Gastroesophageal sphincter (tissue), 4 donors: ENCODE measurements around the gene PRG2. TPM values are rescaled to one million over a fixed set of nuclear protein-coding genes. Genes with fewer than 3 reads are reported as not detected.

Source experiments
- ATAC-seq: fragments of 150-250 bp; one replicate; pipeline ENCODE4 v1.9.1; 2016; ENCODE audit warnings: mild to moderate bottlenecking, moderate library complexity
- H3K27ac ChIP-seq, 4 donors: fragments of 200-600 bp; sonication (generic) in 3 of 4; 1 replicate in 3 of 4; 2 replicates in 1 of 4; pipeline ENCODE4 v1.5.1; 2016 to 2019
- H3K27me3 ChIP-seq: fragments of 200-600 bp; sonication (generic); one replicate; pipeline ENCODE4 v1.5.1; 2019
- H3K36me3 ChIP-seq, 2 donors: fragments of 200-600 bp; sonication (generic); one replicate each; pipeline ENCODE4 v1.5.1; 2019; ENCODE audit warnings: control low read depth in 1 of 2
- H3K4me1 ChIP-seq, 3 donors: fragments of 200-600 bp; sonication (generic); 1 replicate in 2 of 3; 2 replicates in 1 of 3; pipeline ENCODE4 v1.5.1; 2016 to 2019; ENCODE audit warnings: control low read depth in 2 of 3
- H3K4me3 ChIP-seq, 2 donors: fragments of 200-600 bp; sonication (generic); one replicate each; pipeline ENCODE4 v1.5.1; 2019; ENCODE audit warnings: mild to moderate bottlenecking in 1 of 2, moderate library complexity in 1 of 2
- H3K9me3 ChIP-seq, 3 donors: fragments of 200-600 bp; sonication (generic); one replicate each; pipeline ENCODE4 v1.5.1; 2017 to 2019; ENCODE audit warnings: control low read depth in 2 of 3
- EP300 ChIP-seq: sonication (generic); formaldehyde crosslinking; IDR thresholded peaks from one replicate; pipeline ENCODE4 v1.6.1; 2017; ENCODE audit warnings: antibody characterized with exemption, mild to moderate bottlenecking
- POLR2A ChIP-seq, 2 donors: fragments of 450-650 bp; IDR thresholded peaks; one replicate each; pipeline ENCODE4 v1.6.1; 2017; ENCODE audit warnings: antibody characterized with exemption in 2 of 2, mild to moderate bottlenecking in 2 of 2, moderate library complexity in 1 of 2
- POLR2AphosphoS5 ChIP-seq: sonication (generic); formaldehyde crosslinking; IDR thresholded peaks from one replicate; pipeline ENCODE4 v1.6.1; 2017; ENCODE audit warnings: antibody characterized with exemption
- WGBS, 2 donors: methylation state at CpG; one replicate each; pipeline ENCODE4 v1.1.5; 2018; ENCODE audit warnings: low coverage in 1 of 2; 5-methylcytosine and 5-hydroxymethylcytosine counted together
- total RNA-seq, 4 donors: library from RNA; depleted of rRNA; stranded (reverse); fragments of >200 nt; gene quantifications; one replicate each; pipeline ENCODE4 v1.1.0, GENCODE V29; 2016
- TF ChIP-seq, protein P1 (sequence below), 4 experiments: fragments of 200-600 bp in 2 of 4; fragments of 450-650 bp in 2 of 4; sonication (generic) in 1 of 4; IDR thresholded peaks; one replicate each; pipeline ENCODE4 v1.5.1; 2017 to 2019; ENCODE audit warnings: antibody characterized with exemption in 4 of 4, mild to moderate bottlenecking in 2 of 4, moderate library complexity in 2 of 4

Gene PRG2
- total RNA-seq, 4 donors from 2014 or later, result not detected

GRCh38 chr11:57408771-57409170 is 18.3 kb upstream of the PRG2 start:
- TF ChIP-seq POLR2A (IDR thresholded peaks at IDR 0.05) (no peak), EP300 (no peak), POLR2AphosphoS5 (no peak)
- TF ChIP-seq, protein P1, sequence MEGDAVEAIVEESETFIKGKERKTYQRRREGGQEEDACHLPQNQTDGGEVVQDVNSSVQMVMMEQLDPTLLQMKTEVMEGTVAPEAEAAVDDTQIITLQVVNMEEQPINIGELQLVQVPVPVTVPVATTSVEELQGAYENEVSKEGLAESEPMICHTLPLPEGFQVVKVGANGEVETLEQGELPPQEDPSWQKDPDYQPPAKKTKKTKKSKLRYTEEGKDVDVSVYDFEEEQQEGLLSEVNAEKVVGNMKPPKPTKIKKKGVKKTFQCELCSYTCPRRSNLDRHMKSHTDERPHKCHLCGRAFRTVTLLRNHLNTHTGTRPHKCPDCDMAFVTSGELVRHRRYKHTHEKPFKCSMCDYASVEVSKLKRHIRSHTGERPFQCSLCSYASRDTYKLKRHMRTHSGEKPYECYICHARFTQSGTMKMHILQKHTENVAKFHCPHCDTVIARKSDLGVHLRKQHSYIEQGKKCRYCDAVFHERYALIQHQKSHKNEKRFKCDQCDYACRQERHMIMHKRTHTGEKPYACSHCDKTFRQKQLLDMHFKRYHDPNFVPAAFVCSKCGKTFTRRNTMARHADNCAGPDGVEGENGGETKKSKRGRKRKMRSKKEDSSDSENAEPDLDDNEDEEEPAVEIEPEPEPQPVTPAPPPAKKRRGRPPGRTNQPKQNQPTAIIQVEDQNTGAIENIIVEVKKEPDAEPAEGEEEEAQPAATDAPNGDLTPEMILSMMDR (IDR thresholded peaks at IDR 0.05), result no peak
- Histone ChIP-seq H3K27me3 (no peaks in the 10 kb centered on the region), H3K4me1 (peaks cover 0 to 29% (median 10%) of the 10 kb centered on the region in 3 donors), H3K27ac (no peak overlapping the region), H3K4me3 (no peak overlapping the region), H3K36me3 (peaks cover 0 to 87% of the 10 kb centered on the region in 2 donors), H3K9me3 (no peaks in the 10 kb centered on the region)
- no peak for ATAC-seq
- 75% methylated on average over 2 of the region's 2 CpGs; no CpG with 5 or more reads in 1 of the 2 donors for WGBS, 2 donors

GRCh38 chr11:57407941-57408475 is 17.6 kb upstream of the PRG2 start:
- Histone ChIP-seq H3K27me3 (no peaks in the 10 kb centered on the region), H3K4me1 (peaks cover 0 to 25% (median 10%) of the 10 kb centered on the region in 3 donors), H3K36me3 (peaks cover 0 to 79% of the 10 kb centered on the region in 2 donors), H3K27ac (peak overlapping the region in 1 of 4 donors; percentile 10), H3K9me3 (no peaks in the 10 kb centered on the region), H3K4me3 (no peak overlapping the region)
- ATAC-seq, result no peak
- TF ChIP-seq POLR2AphosphoS5 (no peak), POLR2A (IDR thresholded peaks at IDR 0.05) (no peak), EP300 (no peak)
- TF ChIP-seq, protein P1 (IDR thresholded peaks at IDR 0.05), result no peak
- 88% methylated on average over 6 of the region's 8 CpGs; no CpG with 5 or more reads in 1 of the 2 donors for WGBS, 2 donors

GRCh38 chr11:57407010-57407920 is 16.8 kb upstream of the PRG2 start:
- peaks cover 0 to 24% (median 10%) of the 10 kb centered on the region in 3 donors for H3K4me1 ChIP-seq
- H3K27ac ChIP-seq, result peak overlapping the region in 3 of 4 donors; percentile 26 to 51 (median 31)
- H3K36me3 ChIP-seq, result peaks cover 0 to 72% of the 10 kb centered on the region in 2 donors
- TF ChIP-seq POLR2A (IDR thresholded peaks at IDR 0.05) (no peak), POLR2AphosphoS5 (no peak), EP300 (no peak)
- TF ChIP-seq, protein P1 (IDR thresholded peaks at IDR 0.05), result no peak
- no peak for ATAC-seq
- H3K9me3 ChIP-seq, result no peaks in the 10 kb centered on the region
- H3K27me3 ChIP-seq, result no peaks in the 10 kb centered on the region
- 71 to 72% methylated on average over 5 to 6 of the region's 9 CpGs for WGBS, 2 donors
- no peak overlapping the region for H3K4me3 ChIP-seq

DNA sequence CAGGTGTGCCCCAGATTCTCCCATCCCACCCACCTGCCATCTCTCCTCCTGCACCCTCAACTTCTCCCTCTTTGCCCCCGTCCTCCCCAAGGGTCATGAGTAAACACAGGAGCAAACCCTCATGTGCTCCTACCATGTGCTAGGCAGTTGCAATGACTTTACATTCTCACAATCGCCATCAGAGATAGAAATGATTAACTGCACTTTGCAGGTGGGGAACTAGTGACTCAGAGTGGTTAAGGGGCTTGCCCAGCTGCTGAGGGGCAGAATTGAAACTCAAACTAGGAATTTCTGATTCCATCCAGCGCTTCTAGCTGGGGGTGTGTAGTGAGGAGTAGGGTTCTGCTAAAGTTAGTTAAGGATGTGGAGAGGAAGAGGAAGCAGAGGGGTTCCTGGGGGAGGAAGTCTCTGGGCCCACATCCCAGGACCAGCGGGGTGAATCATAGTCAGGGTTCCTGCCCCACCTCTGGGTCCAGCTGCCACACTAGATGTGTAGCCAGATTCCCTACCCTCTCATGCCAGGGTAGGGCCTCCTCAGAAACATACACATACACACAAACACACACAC is 16.0 kb upstream of the PRG2 start:
- ATAC-seq, result peak; percentile 39
- peak overlapping the region in 3 of 4 donors; percentile 26 to 51 (median 30) for H3K27ac ChIP-seq

More for the DNA sequence above, 16.0 kb upstream of the PRG2 start:
- H3K27me3 ChIP-seq, result peaks cover 3% of the 10 kb centered on the region
- TF ChIP-seq EP300, result no peak
- TF ChIP-seq, protein P1 (IDR thresholded peaks at IDR 0.05), result no peak
- no peak for TF ChIP-seq POLR2A (IDR thresholded peaks at IDR 0.05)
- TF ChIP-seq POLR2AphosphoS5, result no peak
- peaks cover 0 to 24% (median 10%) of the 10 kb centered on the region in 3 donors for H3K4me1 ChIP-seq
- WGBS, 2 donors, result 63 to 82% methylated on average over 2 to 4 of the region's 4 CpGs
- H3K9me3 ChIP-seq, result no peaks in the 10 kb centered on the region
- H3K4me3 ChIP-seq, result no peak overlapping the region
- H3K36me3 ChIP-seq, result peaks cover 0 to 63% of the 10 kb centered on the region in 2 donors
